GM12873 (cell line): ENCODE data around the gene TPCN2.

Experiments used
- CTCF ChIP-seq: IDR thresholded peaks from 2 replicates; pipeline ENCODE4 v1.5.1; 2012; ENCODE audit warnings: low read depth, mild to moderate bottlenecking, moderate library complexity, low read length, control low read depth; ENCODE audit not compliant: insufficient read depth; ENCODE audit errors: missing control alignments

TPCN2 gene

DNA sequence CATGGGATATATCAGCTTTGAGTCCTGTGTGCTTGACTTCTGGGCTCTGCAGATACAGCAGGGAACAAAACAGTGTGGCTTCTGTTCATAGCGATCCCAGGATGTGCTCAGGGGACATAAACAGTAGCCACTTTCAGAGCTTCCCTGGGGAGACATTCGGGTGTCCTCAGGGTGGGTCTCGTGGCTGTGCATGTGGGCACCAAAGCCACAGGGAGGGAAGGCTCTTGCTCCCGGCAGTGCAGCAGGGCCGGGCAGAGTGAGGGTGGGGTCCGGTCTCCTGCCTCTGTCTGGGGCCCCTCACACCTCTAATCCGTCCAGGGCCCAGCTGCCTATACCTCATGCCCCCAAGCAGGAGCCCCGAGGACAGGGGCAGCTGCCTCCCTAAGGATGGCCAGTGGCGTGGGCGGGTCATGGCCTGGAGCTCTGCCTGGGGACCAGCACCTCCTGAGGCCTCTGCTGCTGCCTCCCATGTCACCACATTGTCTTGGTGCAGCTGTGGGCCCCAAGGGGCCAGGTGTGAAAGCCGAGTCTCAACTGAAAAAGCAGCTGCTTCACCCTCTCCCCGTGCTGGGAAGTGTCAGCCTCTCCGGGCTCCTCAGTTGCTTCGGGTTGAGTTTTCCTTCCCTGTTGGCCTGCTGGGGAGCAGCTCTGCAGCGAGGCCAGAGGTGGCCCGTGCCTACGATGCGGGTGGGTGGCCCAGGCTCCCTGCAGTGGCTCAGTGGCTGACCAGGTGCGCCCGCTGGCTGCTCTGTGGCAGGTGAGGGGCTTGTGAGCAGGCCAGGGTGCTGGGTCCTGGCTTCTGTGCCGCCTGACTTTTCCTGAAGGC lies 3.8 kb downstream of the TPCN2 start:
- no peak for TF ChIP-seq CTCF

GRCh38 chr11:69053169-69053477 lies 4.4 kb downstream of the TPCN2 start:
- TF ChIP-seq CTCF: no peak

DNA sequence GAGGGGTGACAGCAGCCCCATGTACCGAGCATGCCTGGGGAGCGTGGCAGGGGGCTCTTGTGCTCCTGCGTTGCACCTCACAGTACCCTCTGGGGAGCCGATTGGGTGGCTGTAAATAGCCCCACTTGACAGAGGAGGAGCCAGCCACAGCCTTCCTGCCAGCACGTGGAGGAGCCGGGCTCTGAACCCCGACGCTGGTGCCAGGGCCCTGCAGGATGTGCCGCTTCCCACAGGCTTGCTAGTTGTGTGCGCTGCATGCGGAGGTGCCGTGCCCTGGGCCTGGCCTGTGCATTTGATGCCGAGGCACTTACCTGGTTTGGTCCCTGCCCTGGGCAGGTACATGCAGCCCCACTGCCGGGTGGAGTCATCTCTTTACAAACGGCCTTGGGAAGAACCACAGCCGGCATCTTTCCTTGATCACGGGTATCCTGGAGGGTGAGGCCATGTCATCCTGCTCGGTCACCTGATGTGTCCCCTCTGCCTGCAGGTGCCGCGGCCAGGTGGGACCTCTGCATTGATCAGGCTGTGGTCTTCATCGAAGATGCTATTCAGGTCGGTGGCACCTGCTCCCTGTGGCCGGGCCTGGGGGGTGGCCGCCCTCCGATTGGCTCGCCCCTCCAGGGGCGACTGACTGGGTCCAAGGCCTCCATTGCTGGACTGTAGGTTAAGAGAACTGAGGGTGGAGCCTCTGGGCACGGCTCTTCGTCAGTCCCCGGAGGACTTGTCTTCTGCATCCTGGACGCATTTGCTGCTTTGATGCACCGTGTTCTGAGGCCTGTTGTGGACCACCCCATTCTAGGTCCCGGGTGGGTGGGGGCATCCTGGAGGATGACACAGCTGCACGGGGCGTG lies 5.0 kb downstream of the TPCN2 start:
- TF ChIP-seq CTCF: no peak

- no peak for TF ChIP-seq CTCF
These were observed 5.9 kb downstream of the TPCN2 start for GRCh38 chr11:69054397-69055211.

DNA sequence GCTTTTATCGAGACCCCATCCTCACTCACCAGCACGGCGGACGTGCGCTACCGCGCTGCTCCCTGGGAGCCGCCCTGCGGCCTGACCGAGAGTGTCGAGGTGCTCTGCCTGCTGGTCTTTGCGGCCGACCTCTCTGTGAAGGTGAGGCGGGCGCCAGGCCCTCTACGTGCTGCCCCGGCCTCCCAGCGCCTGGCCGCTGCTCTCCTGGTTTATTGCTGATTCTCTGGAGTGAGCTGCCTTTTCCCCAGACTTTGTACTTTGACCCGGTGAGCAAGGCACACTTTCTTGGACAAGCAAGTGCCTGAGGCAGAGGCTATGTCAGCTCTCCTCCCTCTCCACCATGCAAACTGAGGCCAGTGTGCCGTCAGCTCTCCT lies 6.5 kb downstream of the TPCN2 start:
- no peak for TF ChIP-seq CTCF

GRCh38 chr11:69055598-69056516 lies 7.1 kb downstream of the TPCN2 start:
- TF ChIP-seq CTCF: no peak
